Measurements from ENCODE around the gene ACOT13. TPM values are rescaled to one million over a fixed set of nuclear protein-coding genes. Genes with fewer than 3 reads are reported as not detected.
"Not testable (repeated sequence)": the region's sequence is repeated elsewhere in the genome, so short reads cannot be mapped to it uniquely, and the experiment has no call there.

ACOT13 gene
- polyA plus RNA-seq, 2 of the 4 experiments (the other 2 are of a cell fraction), result 22.9 to 87.7 TPM

DNA sequence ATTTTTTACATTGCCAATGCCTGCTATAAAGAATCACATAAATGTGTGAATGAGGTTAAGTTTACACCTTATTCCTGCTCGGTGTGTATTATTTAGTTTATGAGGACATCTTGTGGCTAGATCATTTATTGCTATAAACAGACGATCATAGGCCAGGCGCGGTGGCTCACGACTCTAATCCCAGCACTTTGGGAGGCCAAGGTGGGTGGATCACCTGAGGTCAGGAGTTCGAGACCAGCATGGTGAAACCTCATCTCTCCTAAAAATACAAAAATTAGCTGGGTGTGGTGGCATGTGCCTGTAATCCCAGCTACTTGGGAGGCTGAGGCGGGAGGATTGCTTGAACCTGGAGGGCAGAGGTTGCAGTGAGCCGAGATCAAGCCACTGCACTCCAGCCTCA, 28.8 kb downstream of the ACOT13 start:
- POLR2A ChIA-PET, H3K27ac ChIP-seq, FAIRE-seq, H3K4me1 ChIP-seq, H3K4me2 ChIP-seq, H3K9me3 ChIP-seq, H3K4me3 ChIP-seq: not testable (repeated sequence)
- ATAC-seq (peak; percentile 90), DNase-seq (ENCODE audit: low read depth in 1 of 2, low spot score in 1 of 2) (peak; percentile 17 to 55)
- CTCF ChIA-PET, result interaction anchor here (0.7 to 6.0 kb wide), 4 partner anchors 9 to 175 kb away, joined by 3 to 32 read pairs (median 3); no protein-coding TSS in a partner anchor
- 29% methylated on average over 8 of the region's 8 CpGs for WGBS (ENCODE audit: missing lambda C conversion rate)
- peak; percentile 74 to 76 for TF ChIP-seq RAD21 (conservative IDR thresholded peaks at IDR 0.05 in 1 of 2, IDR thresholded peaks at IDR 0.05 in 1 of 2)
- TF ChIP-seq SMC3 (IDR thresholded peaks at IDR 0.05), result peak; percentile 60
- peak; percentile 58 for TF ChIP-seq CTCF (IDR thresholded peaks at IDR 0.05)

DNA sequence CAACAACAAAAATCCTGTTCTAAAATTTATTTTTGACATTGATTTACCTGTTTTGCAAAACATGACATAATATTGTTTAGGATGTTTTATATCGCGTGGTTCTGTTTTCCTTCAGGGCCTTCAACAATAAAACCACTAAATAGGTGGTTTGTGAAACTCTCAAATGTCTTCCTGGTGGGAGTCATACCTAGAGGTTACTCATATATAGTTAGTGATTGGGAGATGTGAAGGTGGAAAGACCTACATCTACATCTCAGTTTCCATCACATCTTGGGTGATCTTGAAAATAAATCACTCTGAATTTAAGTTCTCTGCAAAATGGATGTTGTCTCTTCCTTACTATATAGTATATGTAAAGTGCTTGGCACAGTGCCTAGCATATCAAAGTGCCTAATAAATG, 29.2 kb downstream of the ACOT13 start:
- DNase-seq (ENCODE audit: low read depth in 1 of 2, low spot score in 1 of 2), result no peak
- 97% methylated on average over 2 of the region's 2 CpGs for WGBS (ENCODE audit: missing lambda C conversion rate)
- Histone ChIP-seq H3K27ac (no peak overlapping the region), H3K9me3 (no peaks in the 10 kb centered on the region), H3K4me1 (no peaks in the 10 kb centered on the region; the same call in 2 of the 3 replicates), H3K4me2 (no peak overlapping the region), H3K4me3 (no peak overlapping the region)
- ChIA-PET CTCF (interaction anchor here (0.7 to 6.0 kb wide), 5 partner anchors 8 to 175 kb away, joined by 3 to 32 read pairs (median 3); no protein-coding TSS in a partner anchor), POLR2A (no interaction called here)
- no peak for ATAC-seq
- no peak for TF ChIP-seq ZFP36 (IDR thresholded peaks at IDR 0.05; ENCODE audit: borderline replicate concordance, partially characterized antibody)
- TF ChIP-seq EHF (CRISPR knock-in tag; IDR thresholded peaks at IDR 0.05), result no peak
- TF ChIP-seq CEBPB (IDR thresholded peaks at IDR 0.05), result no peak
- no peak for TF ChIP-seq NFE2L2 (conservative IDR thresholded peaks at IDR 0.05; ENCODE audit: low read length)
- no peak for TF ChIP-seq CHD4 (IDR thresholded peaks at IDR 0.05; ENCODE audit: borderline replicate concordance)
- no peak for FAIRE-seq

DNA sequence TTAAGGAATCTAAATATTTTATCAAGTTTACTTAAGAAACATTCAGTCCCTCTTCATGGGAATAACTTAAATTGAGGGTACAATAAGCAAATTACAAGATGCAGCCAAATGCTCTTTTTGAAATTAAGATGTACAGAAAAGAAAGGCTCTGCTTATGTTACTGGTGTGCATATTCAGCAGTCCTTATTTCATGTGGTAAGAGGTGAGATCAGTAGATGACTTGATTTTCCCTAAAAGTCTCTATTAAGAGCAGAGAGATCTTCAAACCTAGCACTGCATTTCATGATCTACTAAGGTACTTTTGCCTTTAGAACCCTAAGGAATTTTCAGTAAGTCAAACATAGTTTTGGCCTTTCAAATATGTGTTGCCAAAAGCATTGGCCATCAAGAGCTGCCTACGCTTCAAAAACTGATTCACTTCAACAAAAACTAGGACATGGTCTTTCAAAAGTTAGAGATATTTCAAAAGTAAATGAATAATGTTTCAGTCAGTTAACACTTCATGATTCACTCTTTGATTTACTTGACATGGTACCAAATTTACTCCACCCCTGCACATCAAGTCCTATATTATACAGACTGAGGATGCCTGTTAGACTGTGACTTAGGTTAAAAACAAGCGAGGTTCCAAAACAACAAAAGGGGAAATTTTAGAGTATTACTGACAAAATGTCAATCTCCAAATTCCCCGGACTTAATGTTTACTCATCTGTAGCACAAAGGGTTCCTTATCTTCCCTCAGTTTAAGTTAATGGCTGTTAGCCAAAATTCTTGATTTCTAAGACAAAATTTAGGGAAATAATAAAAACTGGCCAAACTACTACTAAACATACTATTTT, 32.9 kb downstream of the ACOT13 start:
- ChIA-PET CTCF (interaction anchor here (0.5 to 2.5 kb wide), 3 partner anchors 10 to 175 kb away, joined by 3 to 10 read pairs (median 4); no protein-coding TSS in a partner anchor), POLR2A (interaction anchor here (0.6 kb wide), 2 partner anchors 9 to 20 kb away, joined by 4 to 7 read pairs; no protein-coding TSS in a partner anchor)
- TF ChIP-seq SREBF2 (IDR thresholded peaks at IDR 0.05) (no peak), HOXA7 (CRISPR knock-in tag; IDR thresholded peaks at IDR 0.05) (no peak), CTCF (IDR thresholded peaks at IDR 0.05) (no peak), EHF (CRISPR knock-in tag; IDR thresholded peaks at IDR 0.05) (no peak), RCOR1 (IDR thresholded peaks at IDR 0.05; ENCODE audit: low read depth, low read length) (no peak), CHD2 (IDR thresholded peaks at IDR 0.05; ENCODE audit: low read length, partially characterized antibody) (no peak), HOXB13 (CRISPR knock-in tag; IDR thresholded peaks at IDR 0.05; ENCODE audit: low read depth) (no peak), NPAS2 (CRISPR knock-in tag; IDR thresholded peaks at IDR 0.05; ENCODE audit: borderline replicate concordance) (no peak), GATA3 (IDR thresholded peaks at IDR 0.05; ENCODE audit: borderline replicate concordance) (no peak), TFCP2L1 (CRISPR knock-in tag; IDR thresholded peaks at IDR 0.05) (no peak), POLR2A (IDR thresholded peaks at IDR 0.05; ENCODE audit: low read length) (no peak), ZSCAN20 (CRISPR knock-in tag; IDR thresholded peaks at IDR 0.05) (no peak)
- TF ChIP-seq, protein P1, sequence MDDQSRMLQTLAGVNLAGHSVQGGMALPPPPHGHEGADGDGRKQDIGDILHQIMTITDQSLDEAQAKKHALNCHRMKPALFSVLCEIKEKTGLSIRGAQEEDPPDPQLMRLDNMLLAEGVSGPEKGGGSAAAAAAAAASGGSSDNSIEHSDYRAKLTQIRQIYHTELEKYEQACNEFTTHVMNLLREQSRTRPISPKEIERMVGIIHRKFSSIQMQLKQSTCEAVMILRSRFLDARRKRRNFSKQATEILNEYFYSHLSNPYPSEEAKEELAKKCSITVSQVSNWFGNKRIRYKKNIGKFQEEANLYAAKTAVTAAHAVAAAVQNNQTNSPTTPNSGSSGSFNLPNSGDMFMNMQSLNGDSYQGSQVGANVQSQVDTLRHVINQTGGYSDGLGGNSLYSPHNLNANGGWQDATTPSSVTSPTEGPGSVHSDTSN (IDR thresholded peaks at IDR 0.05), result no peak
- TF ChIP-seq, protein P2, sequence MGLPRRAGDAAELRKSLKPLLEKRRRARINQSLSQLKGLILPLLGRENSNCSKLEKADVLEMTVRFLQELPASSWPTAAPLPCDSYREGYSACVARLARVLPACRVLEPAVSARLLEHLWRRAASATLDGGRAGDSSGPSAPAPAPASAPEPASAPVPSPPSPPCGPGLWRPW (IDR thresholded peaks at IDR 0.05), result no peak
- WGBS (ENCODE audit: missing lambda C conversion rate), result 75% methylated on average over 3 of the region's 3 CpGs
- DNase-seq (ENCODE audit: low read depth in 1 of 2, low spot score in 1 of 2) (no peak), ATAC-seq (no peak), FAIRE-seq (no peak)
- Histone ChIP-seq H3K4me3 (no peak overlapping the region), H3K27ac (no peak overlapping the region), H3K9me3 (no peaks in the 10 kb centered on the region), H3K4me2 (no peak overlapping the region), H3K4me1 (no peaks in the 10 kb centered on the region; the same call in 2 of the 3 replicates)

Measured in A549 (cell line).